Peyer's patch (tissue), 4 donors: ENCODE measurements around the gene BRD3OS.

Experiments
- CTCF ChIP-seq, 6 experiments: fragments of 450-650 bp in 4 of 6; fragments of 200-600 bp in 2 of 6; sonication (generic) in 1 of 6; IDR thresholded peaks; one replicate each; pipeline ENCODE4 v1.5.1; 2017 to 2019; ENCODE audit warnings: antibody characterized with exemption in 6 of 6, mild to moderate bottlenecking in 3 of 6, moderate library complexity in 1 of 6
- POLR2A ChIP-seq, 2 donors: fragments of 450-650 bp; IDR thresholded peaks; one replicate each; pipeline ENCODE4 v1.5.1; 2017; ENCODE audit warnings: antibody characterized with exemption in 2 of 2, mild to moderate bottlenecking in 2 of 2, moderate library complexity in 2 of 2

GRCh38 chr9:134049236-134049635 lies 24.0 kb downstream of the BRD3OS start:
- no peak for TF ChIP-seq CTCF (IDR thresholded peaks at IDR 0.05)
- TF ChIP-seq POLR2A (IDR thresholded peaks at IDR 0.05) = no peak
